Measurements from ENCODE around the gene PRKCA.

Gene PRKCA

DNA sequence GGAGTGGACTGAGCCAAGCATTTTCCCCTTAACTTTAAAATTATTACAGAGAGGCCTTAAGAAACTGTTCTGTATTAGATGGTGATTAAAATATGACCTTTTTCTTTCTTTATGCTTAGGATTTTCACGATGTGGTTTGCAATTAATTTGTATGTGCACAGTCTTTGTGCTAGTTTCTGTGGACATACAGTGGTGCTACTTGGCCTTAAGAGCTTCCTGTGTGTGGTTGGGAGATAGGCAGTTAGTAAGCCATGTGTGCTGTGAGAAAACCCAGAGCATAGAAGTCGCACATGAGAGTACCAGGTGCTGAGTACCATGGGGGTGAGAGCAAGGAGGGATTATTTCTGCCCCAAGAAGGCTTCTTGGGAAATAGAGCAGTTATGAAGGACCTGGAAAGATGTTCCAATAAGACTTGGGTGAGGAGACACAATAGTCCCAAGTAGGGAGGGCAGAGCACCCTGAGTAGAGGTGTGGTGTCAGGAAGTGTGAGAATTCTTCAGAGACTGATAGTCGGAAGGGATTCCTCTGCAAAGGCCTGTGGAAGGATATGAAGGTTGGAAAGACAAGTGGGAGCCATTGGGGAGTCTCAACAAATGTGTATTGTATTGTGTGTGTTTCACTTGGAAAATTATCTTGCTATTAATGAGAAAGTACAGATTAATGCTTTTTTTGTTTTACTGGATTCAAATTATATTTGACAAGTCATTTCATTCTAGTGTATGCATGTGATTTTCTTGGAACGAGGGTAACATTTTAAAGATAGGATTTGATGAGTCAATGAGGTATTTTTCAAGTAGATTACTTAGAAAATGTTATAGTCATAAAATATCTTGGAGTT is 239.9 kb downstream of the PRKCA start:
- Histone ChIP-seq H3K9ac (ENCODE audit: insufficient read length) (no peak overlapping the region), H3K9me3 (ENCODE audit: low read depth, low read length) (no peaks in the 10 kb centered on the region), H3K4me3 (peak overlapping the region; percentile 45), H3K27ac (peak overlapping the region; percentile 92), H3K36me3 (ENCODE audit: insufficient read depth, low read length) (peaks cover 6% of the 10 kb centered on the region; the same call in 1 of the 2 replicates)
- TF ChIP-seq EZH2 (IDR thresholded peaks at IDR 0.05) (no peak), POLR2AphosphoS5 (IDR thresholded peaks at IDR 0.05; ENCODE audit: borderline replicate concordance, low read depth, low read length) (no peak; the same call in 1 of the 2 replicates), FOXP2 (optimal IDR thresholded peaks at IDR 0.05; ENCODE audit: control extremely low read depth, extremely low read length, insufficient read depth) (no peak)
- DNase-seq (ENCODE audit: low read depth, low spot score), result no peak

GRCh38 chr17:66542967-66543520 is 240.6 kb downstream of the PRKCA start:
- H3K9ac ChIP-seq (ENCODE audit: insufficient read length), result no peak overlapping the region
- no peaks in the 10 kb centered on the region for H3K9me3 ChIP-seq (ENCODE audit: low read depth, low read length)
- H3K4me3 ChIP-seq, result peak overlapping the region; percentile 45
- peaks cover 6% of the 10 kb centered on the region; the same call in 1 of the 2 replicates for H3K36me3 ChIP-seq (ENCODE audit: insufficient read depth, low read length)
- no peak for TF ChIP-seq POLR2AphosphoS5 (IDR thresholded peaks at IDR 0.05; ENCODE audit: borderline replicate concordance, low read depth, low read length)
- TF ChIP-seq FOXP2 (optimal IDR thresholded peaks at IDR 0.05; ENCODE audit: control extremely low read depth, extremely low read length, insufficient read depth), result no peak
- TF ChIP-seq EZH2 (IDR thresholded peaks at IDR 0.05), result no peak
- peak overlapping the region; percentile 92 for H3K27ac ChIP-seq
- peak; percentile 86 for DNase-seq (ENCODE audit: low read depth, low spot score)

DNA sequence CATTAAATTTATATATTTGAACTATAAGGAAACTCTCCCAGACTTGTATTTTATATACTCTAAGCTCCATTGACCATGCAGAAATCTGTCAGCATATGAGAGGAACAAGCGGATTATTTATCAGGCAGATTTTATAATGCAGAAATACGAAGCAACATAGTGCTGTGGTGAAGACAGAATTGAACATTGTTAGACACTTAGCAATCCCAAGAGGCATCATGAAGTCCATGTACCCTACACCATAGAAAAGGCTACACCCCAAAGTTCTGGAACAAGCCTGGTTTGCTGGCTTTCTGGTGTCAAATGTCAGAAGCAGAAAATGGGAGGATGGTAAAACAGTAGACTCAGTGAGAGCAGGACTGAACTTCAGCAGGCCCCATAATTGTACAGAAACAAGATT is 241.1 kb downstream of the PRKCA start:
- no peak for TF ChIP-seq EZH2 (IDR thresholded peaks at IDR 0.05)
- TF ChIP-seq POLR2AphosphoS5 (IDR thresholded peaks at IDR 0.05; ENCODE audit: borderline replicate concordance, low read depth, low read length), result no peak
- no peak for TF ChIP-seq FOXP2 (optimal IDR thresholded peaks at IDR 0.05; ENCODE audit: control extremely low read depth, extremely low read length, insufficient read depth)
- H3K27ac ChIP-seq, result peak overlapping the region; percentile 92
- peak overlapping the region; percentile 44 for H3K4me3 ChIP-seq

GRCh38 chr17:66545918-66546317 is 243.5 kb downstream of the PRKCA start:
- Histone ChIP-seq H3K36me3 (ENCODE audit: insufficient read depth, low read length) (peaks cover 6% of the 10 kb centered on the region; the same call in 1 of the 2 replicates), H3K9me3 (ENCODE audit: low read depth, low read length) (no peaks in the 10 kb centered on the region), H3K27ac (no peak overlapping the region), H3K4me3 (no peak overlapping the region), H3K9ac (ENCODE audit: insufficient read length) (no peak overlapping the region)
- TF ChIP-seq FOXP2 (optimal IDR thresholded peaks at IDR 0.05; ENCODE audit: control extremely low read depth, extremely low read length, insufficient read depth) (no peak), POLR2AphosphoS5 (IDR thresholded peaks at IDR 0.05; ENCODE audit: borderline replicate concordance, low read depth, low read length) (no peak), EZH2 (IDR thresholded peaks at IDR 0.05) (no peak)
- no peak for DNase-seq (ENCODE audit: low read depth, low spot score)

More for the DNA sequence above, 241.1 kb downstream of the PRKCA start:
- DNase-seq (ENCODE audit: low read depth, low spot score), result no peak
- Histone ChIP-seq H3K36me3 (ENCODE audit: insufficient read depth, low read length) (peaks cover 6% of the 10 kb centered on the region; the same call in 1 of the 2 replicates), H3K9ac (ENCODE audit: insufficient read length) (no peak overlapping the region), H3K9me3 (ENCODE audit: low read depth, low read length) (no peaks in the 10 kb centered on the region)

DNA sequence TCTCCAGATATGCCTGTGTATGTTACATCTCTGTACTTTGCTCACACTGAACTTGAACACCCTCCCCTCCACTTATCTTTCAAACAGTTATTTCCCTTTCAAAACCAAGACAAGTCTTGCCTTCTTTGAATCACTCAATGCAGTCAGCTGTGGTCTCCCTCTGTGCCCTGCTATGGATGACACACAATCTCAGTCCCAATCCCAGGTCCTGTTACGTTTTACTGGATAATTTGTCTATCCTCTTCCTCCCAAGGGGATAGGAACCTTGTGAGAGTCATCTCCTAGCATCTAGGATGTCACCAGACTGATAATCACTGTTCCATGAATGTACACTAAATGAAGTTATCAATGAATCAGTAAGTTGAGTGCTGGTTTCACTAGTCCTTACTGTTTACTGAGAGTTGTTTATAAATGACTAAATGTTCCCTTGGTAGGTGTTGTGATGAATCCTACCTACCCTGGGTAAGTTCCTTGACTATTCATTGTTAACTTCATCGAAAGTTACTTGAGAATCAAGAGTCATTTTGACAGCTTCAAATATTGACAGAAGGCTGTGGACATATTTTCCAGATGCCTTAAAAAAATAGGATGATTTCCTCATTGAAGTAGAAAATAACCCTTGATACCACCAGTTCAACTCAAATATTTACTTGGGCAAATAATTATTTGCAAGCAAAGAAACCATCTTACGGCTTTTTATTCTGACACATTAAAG is 244.9 kb downstream of the PRKCA start:
- DNase-seq (ENCODE audit: low read depth, low spot score), result no peak
- H3K36me3 ChIP-seq (ENCODE audit: insufficient read depth, low read length), result peaks cover 6% of the 10 kb centered on the region; the same call in 1 of the 2 replicates
- no peaks in the 10 kb centered on the region for H3K9me3 ChIP-seq (ENCODE audit: low read depth, low read length)
- TF ChIP-seq FOXP2 (optimal IDR thresholded peaks at IDR 0.05; ENCODE audit: control extremely low read depth, extremely low read length, insufficient read depth), result no peak
- no peak for TF ChIP-seq EZH2 (IDR thresholded peaks at IDR 0.05)
- H3K27ac ChIP-seq, result no peak overlapping the region
- H3K9ac ChIP-seq (ENCODE audit: insufficient read length), result no peak overlapping the region
- H3K4me3 ChIP-seq, result no peak overlapping the region

DNA sequence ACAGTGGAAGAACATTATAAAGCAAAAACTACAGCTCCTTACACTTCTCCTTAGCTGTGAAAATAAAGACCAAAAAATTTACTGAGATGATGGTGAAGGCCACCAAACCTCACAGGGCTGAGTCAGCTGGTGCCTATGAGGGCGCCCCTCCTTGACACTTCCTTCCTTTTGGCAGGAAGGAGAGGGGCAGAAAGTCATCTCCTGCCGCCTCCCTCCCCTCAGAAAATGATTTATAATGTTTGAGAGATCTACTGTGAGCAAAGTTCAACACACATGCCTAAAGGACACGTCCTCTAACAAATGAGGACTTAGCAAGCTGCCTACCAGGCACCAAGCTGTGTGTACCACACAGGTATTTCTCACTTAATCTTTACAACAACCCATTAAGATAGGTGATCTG is 245.7 kb downstream of the PRKCA start:
- no peaks in the 10 kb centered on the region for H3K9me3 ChIP-seq (ENCODE audit: low read depth, low read length)
- H3K27ac ChIP-seq, result no peak overlapping the region
- peaks cover 6% of the 10 kb centered on the region; the same call in 1 of the 2 replicates for H3K36me3 ChIP-seq (ENCODE audit: insufficient read depth, low read length)
- TF ChIP-seq FOXP2 (optimal IDR thresholded peaks at IDR 0.05; ENCODE audit: control extremely low read depth, extremely low read length, insufficient read depth) (no peak), EZH2 (IDR thresholded peaks at IDR 0.05) (no peak), POLR2AphosphoS5 (IDR thresholded peaks at IDR 0.05; ENCODE audit: borderline replicate concordance, low read depth, low read length) (no peak)
- no peak for DNase-seq (ENCODE audit: low read depth, low spot score)
- H3K9ac ChIP-seq (ENCODE audit: insufficient read length), result no peak overlapping the region
- no peak overlapping the region for H3K4me3 ChIP-seq

GRCh38 chr17:66548659-66549310 is 246.4 kb downstream of the PRKCA start:
- Histone ChIP-seq H3K36me3 (ENCODE audit: insufficient read depth, low read length) (peaks cover 6% of the 10 kb centered on the region; the same call in 1 of the 2 replicates), H3K27ac (peak overlapping the region; percentile 75), H3K9ac (ENCODE audit: insufficient read length) (no peak overlapping the region), H3K9me3 (ENCODE audit: low read depth, low read length) (no peaks in the 10 kb centered on the region), H3K4me3 (0 out of 2 replicates have a peak overlapping the region, but pooled peaks have one; percentile 5)
- no peak for DNase-seq (ENCODE audit: low read depth, low spot score)
- TF ChIP-seq FOXP2 (optimal IDR thresholded peaks at IDR 0.05; ENCODE audit: control extremely low read depth, extremely low read length, insufficient read depth) (no peak), POLR2AphosphoS5 (IDR thresholded peaks at IDR 0.05; ENCODE audit: borderline replicate concordance, low read depth, low read length) (no peak), EZH2 (IDR thresholded peaks at IDR 0.05) (no peak)

Measured in SK-N-MC (cell line).